ENCODE measurements around the gene TMEM72.

Gene TMEM72

GRCh38 chr10:44969854-44970253 lies 58.7 kb downstream of the TMEM72 start:
- no peak for DNase-seq

DNA sequence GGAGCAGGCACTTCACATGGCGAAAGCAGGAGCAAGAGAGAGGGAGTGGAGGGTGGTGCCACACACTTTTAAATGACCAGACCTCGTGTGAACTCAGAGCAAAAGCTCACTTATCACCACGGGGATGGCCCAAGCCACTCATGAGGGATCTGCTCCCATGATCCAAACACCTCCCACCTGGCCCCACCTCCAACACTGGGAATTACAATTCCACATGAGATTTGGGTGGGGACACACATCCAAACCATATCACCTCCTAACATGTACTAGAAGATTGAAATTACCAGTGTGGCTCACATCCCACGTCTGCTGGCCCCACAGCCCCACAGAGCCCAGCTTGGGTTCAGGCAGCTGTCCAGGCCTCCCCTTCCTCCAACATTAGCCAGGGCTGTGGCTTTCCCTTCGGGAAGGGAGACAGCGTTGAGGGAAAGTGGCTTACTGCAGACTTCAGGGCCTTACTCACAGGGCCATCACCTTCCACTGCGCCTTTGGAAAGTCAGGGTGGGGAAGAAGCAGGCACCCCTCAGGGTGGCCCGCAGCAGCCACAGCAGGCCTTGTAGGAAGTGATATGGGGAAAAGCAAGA lies 59.8 kb downstream of the TMEM72 start:
- no peak for DNase-seq

DNA sequence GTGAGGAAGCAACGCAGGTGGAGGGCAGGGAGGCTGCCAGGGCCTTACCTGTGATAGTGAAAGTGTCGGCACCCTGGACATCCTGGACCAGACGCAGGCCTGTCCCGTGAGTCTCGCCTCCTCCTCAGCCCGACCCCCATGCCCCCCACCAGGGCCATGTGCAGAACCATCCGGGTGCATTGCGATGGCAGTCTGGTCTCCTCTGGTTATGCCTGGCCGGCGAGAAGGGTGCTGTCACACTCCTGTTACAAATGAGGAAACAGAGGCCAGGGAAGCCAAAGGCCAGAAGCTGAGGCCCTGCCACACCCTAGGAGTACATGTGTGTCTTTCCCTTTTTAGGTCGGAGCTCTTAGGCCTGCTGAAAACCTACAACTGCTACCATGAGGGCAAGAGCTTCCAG lies 60.3 kb downstream of the TMEM72 start:
- DNase-seq: no peak

GRCh38 chr10:44971935-44972757 lies 61.0 kb downstream of the TMEM72 start:
- DNase-seq: no peak

- DNase-seq: no peak
Observed at GRCh38 chr10:44972874-44973306, 61.8 kb downstream of the TMEM72 start.

- DNase-seq: no peak
Observed at GRCh38 chr10:44973323-44974081, 62.4 kb downstream of the TMEM72 start.

GRCh38 chr10:44974082-44974627 lies 63.0 kb downstream of the TMEM72 start:
- DNase-seq: no peak

GRCh38 chr10:44974628-44975430 lies 63.7 kb downstream of the TMEM72 start:
- peak in 1 of 2 experiments; percentile 35 for DNase-seq

DNA sequence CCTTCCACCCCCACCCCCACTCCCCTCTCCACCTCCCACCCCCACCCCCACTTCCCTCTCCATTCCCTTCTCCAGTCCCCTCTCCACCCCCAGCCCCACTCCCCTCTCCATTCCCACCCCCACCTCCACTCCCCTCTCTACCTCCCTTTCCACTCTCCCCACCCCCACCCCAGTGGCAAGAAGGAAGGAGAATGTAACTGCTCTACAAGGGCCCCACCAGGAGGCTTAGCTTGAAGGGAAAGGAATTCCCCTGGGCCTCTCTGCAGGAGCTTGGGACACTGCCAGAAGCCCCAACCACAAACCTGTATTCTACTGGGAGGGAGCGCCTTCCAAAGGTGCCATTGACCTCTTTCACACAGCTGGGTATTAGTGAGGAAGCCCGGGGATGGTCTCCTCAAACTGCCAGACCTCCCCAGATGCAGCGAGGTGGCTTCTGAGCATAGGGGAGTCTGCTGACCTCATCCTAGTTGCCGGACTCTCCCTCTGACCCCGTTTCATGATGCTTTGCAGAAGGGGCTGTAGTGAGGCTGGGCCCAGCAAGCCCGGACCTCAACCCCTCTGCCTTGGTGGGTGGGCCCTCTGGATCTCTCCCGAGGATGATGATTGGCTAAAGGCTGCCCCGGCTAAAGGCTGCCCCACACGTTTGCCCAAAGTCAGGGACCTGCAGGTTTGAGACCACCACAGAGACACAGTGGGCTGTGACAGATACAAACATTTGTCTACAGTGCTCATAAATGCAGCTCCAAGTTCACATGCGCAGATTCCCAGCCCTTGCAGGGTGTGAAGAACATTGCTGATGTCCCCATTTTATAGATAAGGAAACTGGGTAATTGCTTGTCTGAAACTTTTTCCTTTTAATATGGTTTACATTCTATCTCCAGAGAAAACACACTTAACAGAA lies 64.5 kb downstream of the TMEM72 start:
- DNase-seq: no peak

- no peak for DNase-seq
Observed at GRCh38 chr10:44976352-44977198, 65.4 kb downstream of the TMEM72 start.

- DNase-seq: no peak
Observed at GRCh38 chr10:44977287-44978212, 66.4 kb downstream of the TMEM72 start.

GRCh38 chr10:44978213-44978569 lies 67.1 kb downstream of the TMEM72 start:
- DNase-seq: no peak

DNA sequence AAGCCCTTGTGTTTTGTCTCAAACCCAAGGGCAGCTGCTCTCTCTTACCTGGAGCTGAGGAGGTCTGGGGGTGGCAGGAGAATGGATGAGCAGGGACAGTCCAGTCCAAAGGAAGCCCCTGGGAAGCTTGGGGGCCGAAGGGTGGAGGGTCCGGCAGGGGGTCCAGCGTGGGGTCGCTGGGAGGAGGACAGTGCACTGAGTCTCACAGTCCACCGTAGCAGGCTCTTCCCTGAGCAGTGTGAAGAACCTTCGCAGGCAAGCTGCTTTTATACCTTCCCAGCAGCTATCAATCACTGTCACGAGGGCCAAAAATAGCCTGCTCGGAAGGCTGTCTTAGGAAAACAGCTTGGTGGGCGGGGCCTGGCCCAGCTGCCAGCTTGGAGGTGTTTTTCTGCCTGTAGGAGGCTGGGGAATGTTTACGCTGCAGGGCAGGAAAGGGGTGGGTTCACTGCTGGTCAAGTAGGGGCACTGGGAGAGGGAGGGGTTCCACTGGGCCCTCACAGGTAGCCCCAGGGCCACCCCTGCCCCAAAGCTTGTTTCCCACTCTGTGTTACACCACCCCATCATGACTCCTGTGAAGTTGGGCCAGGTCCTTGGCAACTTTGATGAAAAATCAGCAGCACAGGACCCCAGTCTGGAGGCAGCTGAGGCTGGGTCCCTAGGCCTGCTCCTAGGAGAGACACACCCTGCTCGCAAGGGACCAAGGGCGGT lies 67.6 kb downstream of the TMEM72 start, which contains the start of gene DEPP1:
Gene DEPP1, minus strand, starts transcription at position 240 of the 711 bp plus-strand sequence. CDS start 779 bp downstream, outside the sequence.
- peak; percentile 80 to 94 for DNase-seq

DNA sequence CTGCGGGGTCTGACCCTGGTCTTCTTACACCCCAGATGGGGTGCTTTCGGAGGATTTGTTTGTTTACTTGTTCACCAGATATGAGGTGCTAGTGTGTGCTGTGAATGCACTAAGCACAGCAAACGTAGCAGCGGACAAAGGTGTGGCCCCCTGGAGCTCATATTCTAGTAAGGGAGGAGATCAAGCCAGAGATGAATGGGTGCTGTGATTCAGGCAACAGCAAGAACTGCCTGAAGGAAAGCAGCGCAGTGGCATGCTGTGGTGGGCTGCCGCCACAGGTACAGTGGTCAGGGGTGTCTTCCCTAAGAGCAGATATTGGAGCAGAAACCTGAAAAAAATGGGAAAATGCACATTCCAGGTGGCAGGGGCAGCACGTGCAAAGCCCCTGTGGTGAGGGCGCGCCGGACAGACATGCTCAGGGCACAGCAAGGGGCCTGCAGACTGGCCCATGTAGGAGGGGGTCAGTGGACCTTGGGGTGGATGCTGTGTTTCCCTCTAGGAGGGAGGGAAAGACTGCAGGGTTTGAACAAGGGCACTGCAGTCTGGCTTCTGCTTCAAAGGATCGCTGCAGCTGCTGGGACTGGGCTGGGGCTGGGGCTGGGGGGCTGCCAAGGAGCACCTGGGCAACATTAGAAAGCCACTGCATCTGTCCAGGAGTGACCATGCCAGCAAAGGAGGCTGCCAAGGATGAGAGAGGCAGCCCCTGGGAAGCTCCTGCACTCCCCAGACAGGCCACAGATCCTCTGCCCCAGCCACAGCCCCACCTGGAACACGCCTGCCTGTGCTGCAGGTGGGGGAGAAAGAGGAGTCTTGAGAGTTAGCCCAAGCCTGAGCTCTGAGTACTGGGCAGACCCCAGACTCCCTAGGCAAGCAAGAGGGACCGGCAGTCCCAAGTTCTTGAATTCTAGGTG lies 68.4 kb downstream of the TMEM72 start:
- DNase-seq: peak in 1 of 2 experiments; percentile 10

- DNase-seq: no peak
Observed at GRCh38 chr10:44980309-44981171, 69.4 kb downstream of the TMEM72 start.
